ENCODE measurements around the gene C1orf167. TPM values are rescaled to one million over a fixed set of nuclear protein-coding genes. Genes with fewer than 3 reads are reported as not detected.

Gene C1orf167
- total and polyA plus RNA-seq, 2 of the 13 experiments (the other 11 are each of a cell fraction or from before 2014, with no cell fraction given): not detected

GRCh38 chr1:11805422-11806306 is 43.7 kb downstream of the C1orf167 start, which contains the start of the genes CLCN6 and MTHFR (continued):
- TF ChIP-seq HOXA5 (CRISPR knock-in tag; IDR thresholded peaks at IDR 0.05): peak; percentile 71; the same call in 1 of the 2 replicates
- TF ChIP-seq MED1 (CRISPR knock-in tag; IDR thresholded peaks at IDR 0.05): peak; percentile 58; the same call in 1 of the 2 replicates
- TF ChIP-seq FOXA1 (IDR thresholded peaks at IDR 0.05): no peak
- TF ChIP-seq FOXA1 (CRISPR knock-in tag; IDR thresholded peaks at IDR 0.05): no peak
- TF ChIP-seq MYNN (CRISPR knock-in tag; IDR thresholded peaks at IDR 0.05; ENCODE audit: low read depth): no peak
- peak; percentile 15; the same call in 1 of the 2 replicates for TF ChIP-seq ZNF317 (CRISPR knock-in tag; IDR thresholded peaks at IDR 0.05)
- no peak for TF ChIP-seq ZBTB49 (CRISPR knock-in tag; IDR thresholded peaks at IDR 0.05; ENCODE audit: borderline replicate concordance)
- 0 out of 2 replicates have a peak, but pooled peaks have one; percentile 55 for TF ChIP-seq FOXP4 (CRISPR knock-in tag; IDR thresholded peaks at IDR 0.05)
- TF ChIP-seq GATA4 (IDR thresholded peaks at IDR 0.05; ENCODE audit: borderline replicate concordance, low read depth): peak; percentile 51
- TF ChIP-seq ZNF7 (CRISPR knock-in tag; IDR thresholded peaks at IDR 0.05): no peak
- no peak; the same call in 1 of the 2 replicates for TF ChIP-seq PAX8 (CRISPR knock-in tag; IDR thresholded peaks at IDR 0.05; ENCODE audit: borderline replicate concordance)
- TF ChIP-seq TCF7L2 (IDR thresholded peaks at IDR 0.05; ENCODE audit: low read depth, low read length): no peak
- TF ChIP-seq GATAD2A (CRISPR knock-in tag; IDR thresholded peaks at IDR 0.05): peak; percentile 68
- peak; percentile 74 for TF ChIP-seq ZNF770 (CRISPR knock-in tag; IDR thresholded peaks at IDR 0.05)
- TF ChIP-seq ZBTB8A (CRISPR knock-in tag; IDR thresholded peaks at IDR 0.05; ENCODE audit: borderline replicate concordance, low read depth): no peak
- TF ChIP-seq RARA (CRISPR knock-in tag; IDR thresholded peaks at IDR 0.05): peak; percentile 86
- peak; percentile 70; the same call in 1 of the 2 replicates for TF ChIP-seq SP5 (CRISPR knock-in tag; IDR thresholded peaks at IDR 0.05; ENCODE audit: borderline replicate concordance, low read depth)
- TF ChIP-seq ZNF280B (CRISPR knock-in tag; IDR thresholded peaks at IDR 0.05; ENCODE audit: borderline replicate concordance): peak; percentile 62; the same call in 1 of the 2 replicates
- peak; percentile 68; the same call in 1 of the 2 replicates for TF ChIP-seq RELA (CRISPR knock-in tag; IDR thresholded peaks at IDR 0.05)
- no peak for TF ChIP-seq ZNF274 (CRISPR knock-in tag; IDR thresholded peaks at IDR 0.05)
- peak; percentile 54; the same call in 1 of the 2 replicates for TF ChIP-seq BRF2 (CRISPR knock-in tag; IDR thresholded peaks at IDR 0.05)

Data from HepG2 (cell line).